Globus pallidus (tissue), 1 donor: Measurements from ENCODE around the gene ABL2.
"Not testable (repeated sequence)": the region's sequence is repeated elsewhere in the genome, so short reads cannot be mapped to it uniquely, and the experiment has no call there.

Experiments
- DNase-seq: peaks from one replicate; pipeline ENCODE4 v3.0.0-alpha.2; 2015; ENCODE audit warnings: low spot score

The ABL2 gene

GRCh38 chr1:179135168-179135567, 94.3 kb downstream of the ABL2 start:
- DNase-seq = not testable (repeated sequence)

GRCh38 chr1:179129702-179130473, 99.6 kb downstream of the ABL2 start:
- DNase-seq = peak; percentile 36

- DNase-seq = no peak
These were observed 101.0 kb downstream of the ABL2 start for GRCh38 chr1:179128520-179128919.

- DNase-seq = no peak
These were observed 102.1 kb downstream of the ABL2 start for GRCh38 chr1:179127163-179127895.

GRCh38 chr1:179126338-179127060, 103.0 kb downstream of the ABL2 start:
- no peak for DNase-seq

GRCh38 chr1:179124873-179125272, 104.6 kb downstream of the ABL2 start:
- no peak for DNase-seq

GRCh38 chr1:179121159-179121938, 108.1 kb downstream of the ABL2 start:
- DNase-seq = peak; percentile 23

GRCh38 chr1:179120736-179121135, 108.7 kb downstream of the ABL2 start:
- no peak for DNase-seq

- no peak for DNase-seq
These were observed 110.0 kb downstream of the ABL2 start for GRCh38 chr1:179119513-179119912.

GRCh38 chr1:179115181-179115580, 114.3 kb downstream of the ABL2 start:
- no peak for DNase-seq

GRCh38 chr1:179108644-179109043, 120.8 kb downstream of the ABL2 start:
- DNase-seq = no peak

GRCh38 chr1:179107706-179108629, 121.5 kb downstream of the ABL2 start:
- no peak for DNase-seq

- no peak for DNase-seq
These were observed 124.1 kb downstream of the ABL2 start for GRCh38 chr1:179105393-179105792.

GRCh38 chr1:179104611-179105250, 124.7 kb downstream of the ABL2 start:
- DNase-seq = no peak

GRCh38 chr1:179103999-179104398, 125.5 kb downstream of the ABL2 start:
- no peak for DNase-seq

- DNase-seq = no peak
These were observed 127.9 kb downstream of the ABL2 start for GRCh38 chr1:179101566-179101965.

GRCh38 chr1:179099891-179100290, 129.6 kb downstream of the ABL2 start:
- no peak for DNase-seq

GRCh38 chr1:179095924-179096323, 133.6 kb downstream of the ABL2 start:
- no peak for DNase-seq

- no peak for DNase-seq
These were observed 134.1 kb downstream of the ABL2 start for GRCh38 chr1:179095377-179095776.

GRCh38 chr1:179094818-179095217, 134.7 kb downstream of the ABL2 start:
- DNase-seq = no peak
